Aorta (tissue), 5 donors: ENCODE measurements around the gene FABP1. TPM values are rescaled to one million over a fixed set of nuclear protein-coding genes. Genes with fewer than 3 reads are reported as not detected.

ENCODE experiments used
- ATAC-seq: fragments of 200-7000 bp; cut with Tn5 transposase; one replicate; pipeline ENCODE4 v1.9.1; 2022; ENCODE audit warnings: moderate library complexity; ENCODE audit not compliant: low FRiP score
- DNase-seq, 2 donors: peaks; one replicate each; pipeline ENCODE4 v3.0.0-alpha.2; 2020
- H3K27ac ChIP-seq, 2 donors: one replicate each; pipeline ENCODE4 v1.5.1; 2013; ENCODE audit warnings: low read length in 2 of 2, mild to moderate bottlenecking in 2 of 2, moderate library complexity in 2 of 2, control low read depth in 1 of 2, inconsistent platforms in 1 of 2, low read depth in 1 of 2
- H3K27me3 ChIP-seq, 2 donors: one replicate each; pipeline ENCODE4 v1.6.1; 2013; ENCODE audit warnings: control low read depth in 1 of 2, low read length in 1 of 2, mild to moderate bottlenecking in 1 of 2, moderate library complexity in 1 of 2; ENCODE audit not compliant: insufficient read depth in 2 of 2, control insufficient read depth in 1 of 2
- H3K36me3 ChIP-seq, 2 donors: one replicate each; pipeline ENCODE4 v1.6.1; 2013; ENCODE audit warnings: control low read depth in 1 of 2, low read length in 1 of 2, mild to moderate bottlenecking in 1 of 2; ENCODE audit not compliant: insufficient read depth in 2 of 2, control insufficient read depth in 1 of 2
- H3K4me1 ChIP-seq, 2 donors: one replicate each; pipeline ENCODE4 v1.6.1; 2013; ENCODE audit warnings: low read length in 2 of 2, control low read depth in 1 of 2, mild to moderate bottlenecking in 1 of 2, moderate library complexity in 1 of 2; ENCODE audit not compliant: insufficient read depth in 2 of 2, control insufficient read depth in 1 of 2
- H3K4me3 ChIP-seq, 2 donors: one replicate each; pipeline ENCODE4 v1.5.1; 2013; ENCODE audit warnings: low read length in 2 of 2, control low read depth in 1 of 2, mild to moderate bottlenecking in 1 of 2
- H3K9me3 ChIP-seq: one replicate; pipeline ENCODE4 v1.6.1; 2013; ENCODE audit warnings: mild to moderate bottlenecking, low read length; ENCODE audit not compliant: control insufficient read depth
- WGBS, 2 donors: extraction: QIAGEN DNeasy Blood & Tissue Kit; methylation state at CpG; one replicate each; pipeline ENCODE4 v1.1.7; 2013; 5-methylcytosine and 5-hydroxymethylcytosine counted together
- intact Hi-C, 2 donors: fragments of 100-400 bp; cut with DNase I; formaldehyde crosslinking; loops; one replicate each; pipeline versions ENCODE4 v1.14.2 to v1.15.0; 2022
- long read RNA-seq, 2 donors: library from polyadenylated mRNA; unstranded; transcript quantifications; one replicate each; pipeline ENCODE4 v2.0.0, GENCODE V29; 2020 to 2021
- polyA plus RNA-seq, 2 donors: library from polyadenylated mRNA; stranded (reverse); fragments of 200-250 nt; gene quantifications; one replicate each; pipeline ENCODE4 v1.2.3, GENCODE V29; 2013
- total RNA-seq, 2 donors: library from RNA; stranded (reverse); fragmentation: NEBNext Ultra II Directional; extraction: Animal tissue kit (Norgen Biotek cat#: 25700); gene quantifications; one replicate each; pipeline ENCODE4 v1.2.1, GENCODE V29; 2021
- donor health status: healthy with polysubstance abuse.
- donor health status: Bipolar disorder and iron deficiency.
- donor health status: DM: no; HTN: no; CAD: no.
- donor health status: DM: no; HTN: no; CAD: no.
- donor health status: DM: yes; HTN: yes; CAD: no.

Gene FABP1
- total RNA-seq: not detected
- 1,000 to 10,000 TPM in 1 of 2 donors, 10 to 100 TPM in 1; 18.8 to 2,211 TPM for polyA plus RNA-seq
- long read RNA-seq, donor 1: 0 reads
- long read RNA-seq, donor 2: 0 reads

DNA sequence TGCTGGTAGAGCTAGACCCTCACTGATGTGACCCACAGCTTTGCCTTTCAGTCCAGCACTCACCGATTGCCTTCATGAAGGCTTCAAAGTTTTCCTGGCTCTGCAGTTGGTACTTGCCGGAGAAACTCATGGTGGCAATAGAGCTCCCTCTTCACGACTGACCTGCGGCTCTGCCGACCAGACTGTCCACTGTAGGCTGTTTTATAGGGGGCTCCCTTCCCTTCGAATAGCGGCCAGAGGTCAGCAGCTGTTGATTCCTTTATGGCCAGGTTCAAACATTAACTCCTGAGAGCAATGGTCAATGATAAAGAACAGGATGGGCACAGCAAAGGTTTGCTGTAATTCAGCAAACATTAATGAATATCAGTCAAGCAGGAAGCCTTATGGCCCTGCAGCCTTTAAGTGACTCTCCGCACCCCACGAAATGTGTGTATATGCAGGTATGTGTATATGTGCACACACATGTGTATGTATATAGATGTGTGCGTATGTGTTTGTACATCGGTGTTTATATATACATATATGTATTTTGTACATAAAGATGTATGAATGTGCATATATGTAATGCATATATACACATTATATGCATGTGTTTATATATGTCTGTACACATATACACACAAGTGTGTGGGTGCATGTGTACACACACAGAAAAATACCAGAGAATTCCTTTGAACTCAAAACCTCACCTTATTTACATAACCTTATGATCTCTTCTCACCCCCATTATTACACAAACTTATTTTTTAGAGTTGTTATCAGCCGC is at the start of gene FABP1:
TSS of gene FABP1 (minus strand) at position 175 of the 766 bp plus-strand sequence. CDS start at position 130, 45 bp downstream.
- 80 to 81% methylated on average over 12 of the region's 12 CpGs for WGBS, 2 donors
- no peaks in the 10 kb centered on the region for H3K9me3 ChIP-seq

GRCh38 chr2:88177556-88177955 is 49.7 kb upstream of the FABP1 start:
- Histone ChIP-seq H3K9me3 (no peaks in the 10 kb centered on the region), H3K27me3 (no peaks in the 10 kb centered on the region), H3K4me1 (no peaks in the 10 kb centered on the region), H3K4me3 (no peak overlapping the region), H3K36me3 (no peaks in the 10 kb centered on the region), H3K27ac (no peak overlapping the region)
- DNase-seq (no peak), ATAC-seq (no peak)
- intact Hi-C loops: no loop called here
- WGBS, 2 donors: 84 to 88% methylated on average over 3 of the region's 3 CpGs

More for the DNA sequence above, at the start of gene FABP1:
- intact Hi-C loops: no loop called here
- Histone ChIP-seq H3K27me3 (no peaks in the 10 kb centered on the region), H3K4me3 (no peak within 1 kb of the TSS), H3K4me1 (no peaks in the 10 kb centered on the region), H3K27ac (no peak within 1 kb of the TSS), H3K36me3 (no peaks in the 10 kb centered on the region)
- DNase-seq (no peak), ATAC-seq (no peak)

DNA sequence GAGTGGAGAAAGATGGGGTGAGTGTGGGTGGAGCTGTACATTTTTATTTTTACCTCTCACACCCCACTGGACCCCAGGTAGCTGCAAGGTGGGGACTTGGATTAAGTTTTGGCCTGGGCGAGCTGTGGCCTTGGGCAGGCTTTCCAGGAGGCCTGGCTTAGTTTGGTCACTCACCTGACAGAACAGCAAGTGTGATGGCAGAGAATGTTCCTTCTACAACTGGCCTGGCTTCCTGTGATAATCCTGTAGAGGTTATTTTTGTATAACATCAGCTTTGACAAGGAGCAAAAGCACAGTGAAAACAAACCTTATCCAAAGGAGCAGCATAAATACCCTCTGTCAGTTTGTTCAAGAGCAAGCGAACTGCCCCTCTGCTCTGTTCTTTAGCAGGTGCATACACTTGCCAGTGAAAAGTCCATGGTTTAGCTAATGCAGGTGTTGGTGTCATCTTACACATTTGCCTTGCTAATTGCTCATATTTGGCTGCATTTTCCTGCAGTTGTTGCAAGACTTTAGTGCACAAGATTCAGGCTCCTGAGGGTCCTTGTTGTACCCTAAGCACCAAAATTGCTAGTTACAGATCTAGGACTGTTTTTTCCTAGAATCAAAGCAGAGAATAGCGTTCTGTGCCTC is 48.6 kb upstream of the FABP1 start:
- 61 to 68% methylated on average over 3 of the region's 3 CpGs for WGBS, 2 donors
- DNase-seq (no peak), ATAC-seq (no peak)
- Histone ChIP-seq H3K27me3 (no peaks in the 10 kb centered on the region), H3K9me3 (no peaks in the 10 kb centered on the region), H3K27ac (no peak overlapping the region), H3K4me3 (no peak overlapping the region), H3K4me1 (no peaks in the 10 kb centered on the region), H3K36me3 (no peaks in the 10 kb centered on the region)
- intact Hi-C loops: no loop called here

GRCh38 chr2:88172882-88173281 is 45.0 kb upstream of the FABP1 start:
- no peak overlapping the region for H3K4me3 ChIP-seq
- no peaks in the 10 kb centered on the region for H3K4me1 ChIP-seq
- 95 to 97% methylated on average over 6 of the region's 6 CpGs for WGBS, 2 donors
- intact Hi-C loops: no loop called here
- no peaks in the 10 kb centered on the region for H3K27me3 ChIP-seq
- no peaks in the 10 kb centered on the region for H3K9me3 ChIP-seq
- ATAC-seq: no peak
- no peak overlapping the region for H3K27ac ChIP-seq
- DNase-seq: no peak
- H3K36me3 ChIP-seq: no peaks in the 10 kb centered on the region

DNA sequence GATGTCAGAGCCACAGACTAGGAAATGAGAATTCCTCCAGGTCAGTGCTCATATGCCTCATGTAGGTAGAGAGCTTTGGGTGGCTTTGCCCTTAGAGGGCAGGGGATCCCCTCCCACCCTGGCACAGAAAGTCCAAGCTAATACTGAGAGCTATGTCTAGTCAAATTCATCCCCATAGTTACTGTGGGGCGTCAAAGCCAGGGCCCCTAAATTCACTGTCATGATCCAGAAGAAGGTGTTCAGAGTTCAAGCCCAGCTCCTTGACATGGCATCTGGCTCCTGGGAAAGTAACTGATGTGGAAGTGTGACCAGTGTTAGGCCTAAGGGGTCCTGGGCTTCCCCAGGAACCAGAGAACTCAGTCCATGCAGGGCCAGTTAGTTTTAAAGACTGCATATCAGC is 44.1 kb upstream of the FABP1 start:
- no peak overlapping the region for H3K27ac ChIP-seq
- H3K27me3 ChIP-seq: no peaks in the 10 kb centered on the region
- H3K9me3 ChIP-seq: no peaks in the 10 kb centered on the region
- DNase-seq (no peak), ATAC-seq (no peak)
- intact Hi-C loops: no loop called here
- no peaks in the 10 kb centered on the region for H3K36me3 ChIP-seq
- H3K4me1 ChIP-seq: no peaks in the 10 kb centered on the region
- H3K4me3 ChIP-seq: no peak overlapping the region
- 91 to 96% methylated on average over 1 of the region's 1 CpG for WGBS, 2 donors

GRCh38 chr2:88170472-88170892 is 42.6 kb upstream of the FABP1 start:
- ATAC-seq (peak; percentile 52), DNase-seq (peak in 1 of 2 donors; percentile 64)
- Histone ChIP-seq H3K27ac (no peak overlapping the region), H3K4me1 (no peaks in the 10 kb centered on the region), H3K36me3 (no peaks in the 10 kb centered on the region), H3K4me3 (peak overlapping the region; percentile 69 to 99), H3K9me3 (no peaks in the 10 kb centered on the region), H3K27me3 (no peaks in the 10 kb centered on the region)
- intact Hi-C loops: no loop called here
- 1 to 2% methylated on average over 31 to 37 of the region's 37 CpGs for WGBS, 2 donors

GRCh38 chr2:88168386-88168785 is 40.5 kb upstream of the FABP1 start:
- WGBS, 2 donors: 79 to 83% methylated on average over 7 of the region's 7 CpGs
- intact Hi-C loops: no loop called here
- no peak for ATAC-seq
- Histone ChIP-seq H3K36me3 (no peaks in the 10 kb centered on the region), H3K27me3 (no peaks in the 10 kb centered on the region), H3K27ac (no peak overlapping the region), H3K9me3 (no peaks in the 10 kb centered on the region), H3K4me3 (no peak overlapping the region), H3K4me1 (no peaks in the 10 kb centered on the region)
- no peak for DNase-seq

DNA sequence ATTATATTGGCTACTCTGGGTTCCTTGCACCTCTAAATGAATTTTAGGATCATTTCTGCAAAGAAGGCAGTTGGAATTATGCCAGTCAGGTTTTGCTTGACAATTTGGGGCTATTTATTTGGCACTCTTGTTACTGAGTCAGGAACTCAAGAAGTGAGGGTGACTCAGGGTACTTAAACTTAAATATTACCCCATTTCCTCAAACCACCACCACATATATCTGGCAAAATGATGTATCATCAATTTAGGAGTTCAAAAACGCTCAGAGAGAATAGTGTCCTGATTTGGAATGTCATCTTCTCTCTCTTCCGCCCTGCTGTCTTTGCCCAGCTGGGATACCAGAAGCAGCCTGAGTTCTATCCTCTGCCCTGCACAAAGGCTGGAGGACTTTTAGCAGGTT is 39.9 kb upstream of the FABP1 start:
- H3K9me3 ChIP-seq: no peaks in the 10 kb centered on the region
- no peak overlapping the region for H3K4me3 ChIP-seq
- intact Hi-C loops: no loop called here
- H3K27ac ChIP-seq: no peak overlapping the region
- no peaks in the 10 kb centered on the region for H3K36me3 ChIP-seq
- 97 to 98% methylated on average over 2 of the region's 2 CpGs for WGBS, 2 donors
- ATAC-seq (no peak), DNase-seq (no peak)
- no peaks in the 10 kb centered on the region for H3K4me1 ChIP-seq
- H3K27me3 ChIP-seq: no peaks in the 10 kb centered on the region
